H1 (cell line): ENCODE results near the gene COL4A4. TPM values are rescaled to one million over a fixed set of nuclear protein-coding genes. Genes with fewer than 3 reads are reported as not detected.

ENCODE experiments used
- CHD1 ChIP-seq: IDR thresholded peaks from 2 replicates; pipeline ENCODE4 v1.6.1; 2012; ENCODE audit warnings: low read depth, low read length, improper control_type of control experiment
- EZH2 ChIP-seq: fragments of 200-600 bp; sonication (generic); IDR thresholded peaks from 2 replicates; pipeline ENCODE4 v1.7.1; 2012; ENCODE audit warnings: low read depth, mild to moderate bottlenecking, moderate library complexity, low read length, inconsistent platforms; ENCODE audit not compliant: severe bottlenecking
- FOSL1 ChIP-seq: IDR thresholded peaks from 2 replicates; pipeline ENCODE4 v1.6.1; 2011; ENCODE audit warnings: mild to moderate bottlenecking, low read depth, low read length, moderate library complexity; ENCODE audit not compliant: insufficient read depth
- HDAC2 ChIP-seq, 2 experiments: fragments of 300-600 bp in 1 of 2; sonication (generic) in 1 of 2; IDR thresholded peaks; 2 replicates each; pipeline ENCODE4 v1.6.1; 2011 to 2012; ENCODE audit warnings: low read depth in 2 of 2, low read length in 2 of 2, mild to moderate bottlenecking in 2 of 2, moderate library complexity in 2 of 2, borderline replicate concordance in 1 of 2, inconsistent platforms in 1 of 2
- JUND ChIP-seq: IDR thresholded peaks from 2 replicates; pipeline ENCODE4 v1.6.1; 2011; ENCODE audit warnings: mild to moderate bottlenecking, improper control_type of control experiment, low read length
- KDM1A ChIP-seq: fragments of 200-600, 300-600 bp; sonication (generic); IDR thresholded peaks from 2 replicates; pipeline ENCODE4 v1.7.1; 2016; ENCODE audit warnings: mild to moderate bottlenecking, low read length, borderline replicate concordance
- SIX5 ChIP-seq: IDR thresholded peaks from 2 replicates; pipeline ENCODE4 v1.6.1; 2011; ENCODE audit warnings: mild to moderate bottlenecking, low read depth, low read length
- polyA plus RNA-seq, 7 experiments: library from polyadenylated mRNA; depleted of rRNA in 3 of 7; stranded (reverse) in 5 of 7; unstranded in 2 of 7; fragments of >200 nt in 5 of 7; fragments of 200-250 nt in 2 of 7; gene quantifications; 1 replicate in 5 of 7; 2 replicates in 1 of 7; 4 replicates in 1 of 7; pipeline versions ENCODE4 v1.2.1 to v1.2.3, GENCODE V29; 2011 to 2013; ENCODE audit warnings: missing spikeins in 2 of 7, mixed read lengths in 2 of 7
- total RNA-seq: library from RNA; stranded (reverse); fragmentation: NEBNext Ultra II Directional; extraction: Animal tissue kit (Norgen Biotek cat#: 25700); gene quantifications from 2 replicates; pipeline ENCODE4 v1.2.1, GENCODE V29; 2021

COL4A4 gene
- total and polyA plus RNA-seq, 2 of the 8 experiments (the other 6 are each of a cell fraction or from before 2014, with no cell fraction given) = 0.33 to 1.7 TPM

GRCh38 chr2:227010433-227010832, 153.6 kb downstream of the COL4A4 start (continued):
- TF ChIP-seq HDAC2 (IDR thresholded peaks at IDR 0.05; ENCODE audit: borderline replicate concordance in 1 of 2, low read depth in 2 of 2, low read length in 2 of 2) (no peak), EZH2 (no peak), FOSL1 (no peak), CHD1 (no peak), KDM1A (no peak), SIX5 (no peak), JUND (no peak)
